Measurements from ENCODE around the gene ENTPD1.

The ENTPD1 gene

GRCh38 chr10:95820363-95820762 is 64.4 kb downstream of the ENTPD1 start:
- H3K9me3 ChIP-seq (ENCODE audit: control insufficient read depth, insufficient read depth, low read length): no peaks in the 10 kb centered on the region
- no peak overlapping the region for H3K9ac ChIP-seq (ENCODE audit: low read depth, low read length)
- H3K27me3 ChIP-seq (ENCODE audit: control insufficient read depth, insufficient read depth, low read length): no peaks in the 10 kb centered on the region
- H3K36me3 ChIP-seq (ENCODE audit: control insufficient read depth, insufficient read depth, low read length): no peaks in the 10 kb centered on the region
- H3K4me3 ChIP-seq (ENCODE audit: low read depth, low read length): no peak overlapping the region
- H3K4me1 ChIP-seq (ENCODE audit: control insufficient read depth, insufficient read depth, low read length): no peaks in the 10 kb centered on the region

GRCh38 chr10:95821720-95822119 is 65.8 kb downstream of the ENTPD1 start:
- H3K4me1 ChIP-seq (ENCODE audit: control insufficient read depth, insufficient read depth, low read length): no peaks in the 10 kb centered on the region

GRCh38 chr10:95830044-95830443 is 74.1 kb downstream of the ENTPD1 start:
- no peak overlapping the region for H3K9ac ChIP-seq (ENCODE audit: low read depth, low read length)
- no peaks in the 10 kb centered on the region for H3K36me3 ChIP-seq (ENCODE audit: control insufficient read depth, insufficient read depth, low read length)
- H3K4me1 ChIP-seq (ENCODE audit: control insufficient read depth, insufficient read depth, low read length): no peaks in the 10 kb centered on the region
- no peaks in the 10 kb centered on the region for H3K27me3 ChIP-seq (ENCODE audit: control insufficient read depth, insufficient read depth, low read length)
- no peak overlapping the region for H3K4me3 ChIP-seq (ENCODE audit: low read depth, low read length)
- no peaks in the 10 kb centered on the region for H3K9me3 ChIP-seq (ENCODE audit: control insufficient read depth, insufficient read depth, low read length)

More at GRCh38 chr10:95821720-95822119, 65.8 kb downstream of the ENTPD1 start:
- Histone ChIP-seq H3K36me3 (ENCODE audit: control insufficient read depth, insufficient read depth, low read length) (no peaks in the 10 kb centered on the region), H3K9me3 (ENCODE audit: control insufficient read depth, insufficient read depth, low read length) (no peaks in the 10 kb centered on the region), H3K27me3 (ENCODE audit: control insufficient read depth, insufficient read depth, low read length) (no peaks in the 10 kb centered on the region), H3K9ac (ENCODE audit: low read depth, low read length) (no peak overlapping the region), H3K4me3 (ENCODE audit: low read depth, low read length) (no peak overlapping the region)

GRCh38 chr10:95831076-95831475 is 75.1 kb downstream of the ENTPD1 start:
- no peaks in the 10 kb centered on the region for H3K4me1 ChIP-seq (ENCODE audit: control insufficient read depth, insufficient read depth, low read length)
- H3K36me3 ChIP-seq (ENCODE audit: control insufficient read depth, insufficient read depth, low read length): no peaks in the 10 kb centered on the region
- H3K9ac ChIP-seq (ENCODE audit: low read depth, low read length): no peak overlapping the region
- no peaks in the 10 kb centered on the region for H3K27me3 ChIP-seq (ENCODE audit: control insufficient read depth, insufficient read depth, low read length)
- H3K9me3 ChIP-seq (ENCODE audit: control insufficient read depth, insufficient read depth, low read length): no peaks in the 10 kb centered on the region
- H3K4me3 ChIP-seq (ENCODE audit: low read depth, low read length): no peak overlapping the region

- no peaks in the 10 kb centered on the region for H3K9me3 ChIP-seq (ENCODE audit: control insufficient read depth, insufficient read depth, low read length)
- H3K36me3 ChIP-seq (ENCODE audit: control insufficient read depth, insufficient read depth, low read length): no peaks in the 10 kb centered on the region
- no peak overlapping the region for H3K9ac ChIP-seq (ENCODE audit: low read depth, low read length)
- no peaks in the 10 kb centered on the region for H3K27me3 ChIP-seq (ENCODE audit: control insufficient read depth, insufficient read depth, low read length)
- H3K4me3 ChIP-seq (ENCODE audit: low read depth, low read length): no peak overlapping the region
- H3K4me1 ChIP-seq (ENCODE audit: control insufficient read depth, insufficient read depth, low read length): no peaks in the 10 kb centered on the region
Measured at GRCh38 chr10:95831515-95831914, 75.6 kb downstream of the ENTPD1 start.

GRCh38 chr10:95832216-95833041 is 76.5 kb downstream of the ENTPD1 start:
- H3K9me3 ChIP-seq (ENCODE audit: control insufficient read depth, insufficient read depth, low read length): no peaks in the 10 kb centered on the region
- no peaks in the 10 kb centered on the region for H3K27me3 ChIP-seq (ENCODE audit: control insufficient read depth, insufficient read depth, low read length)
- no peaks in the 10 kb centered on the region for H3K4me1 ChIP-seq (ENCODE audit: control insufficient read depth, insufficient read depth, low read length)
- H3K36me3 ChIP-seq (ENCODE audit: control insufficient read depth, insufficient read depth, low read length): no peaks in the 10 kb centered on the region
- H3K9ac ChIP-seq (ENCODE audit: low read depth, low read length): no peak overlapping the region
- H3K4me3 ChIP-seq (ENCODE audit: low read depth, low read length): no peak overlapping the region

GRCh38 chr10:95833042-95833610 is 77.2 kb downstream of the ENTPD1 start:
- H3K9ac ChIP-seq (ENCODE audit: low read depth, low read length): no peak overlapping the region
- no peaks in the 10 kb centered on the region for H3K4me1 ChIP-seq (ENCODE audit: control insufficient read depth, insufficient read depth, low read length)
- no peaks in the 10 kb centered on the region for H3K27me3 ChIP-seq (ENCODE audit: control insufficient read depth, insufficient read depth, low read length)
- no peak overlapping the region for H3K4me3 ChIP-seq (ENCODE audit: low read depth, low read length)
- no peaks in the 10 kb centered on the region for H3K36me3 ChIP-seq (ENCODE audit: control insufficient read depth, insufficient read depth, low read length)
- H3K9me3 ChIP-seq (ENCODE audit: control insufficient read depth, insufficient read depth, low read length): no peaks in the 10 kb centered on the region

- H3K9me3 ChIP-seq (ENCODE audit: control insufficient read depth, insufficient read depth, low read length): no peaks in the 10 kb centered on the region
- no peak overlapping the region for H3K4me3 ChIP-seq (ENCODE audit: low read depth, low read length)
- H3K36me3 ChIP-seq (ENCODE audit: control insufficient read depth, insufficient read depth, low read length): no peaks in the 10 kb centered on the region
- no peaks in the 10 kb centered on the region for H3K27me3 ChIP-seq (ENCODE audit: control insufficient read depth, insufficient read depth, low read length)
- no peak overlapping the region for H3K9ac ChIP-seq (ENCODE audit: low read depth, low read length)
- H3K4me1 ChIP-seq (ENCODE audit: control insufficient read depth, insufficient read depth, low read length): no peaks in the 10 kb centered on the region
Measured at GRCh38 chr10:95834406-95834805, 78.4 kb downstream of the ENTPD1 start.

GRCh38 chr10:95835149-95835860 is 79.3 kb downstream of the ENTPD1 start:
- no peak overlapping the region for H3K4me3 ChIP-seq (ENCODE audit: low read depth, low read length)
- no peak overlapping the region for H3K9ac ChIP-seq (ENCODE audit: low read depth, low read length)
- H3K36me3 ChIP-seq (ENCODE audit: control insufficient read depth, insufficient read depth, low read length): no peaks in the 10 kb centered on the region
- no peaks in the 10 kb centered on the region for H3K4me1 ChIP-seq (ENCODE audit: control insufficient read depth, insufficient read depth, low read length)
- no peaks in the 10 kb centered on the region for H3K9me3 ChIP-seq (ENCODE audit: control insufficient read depth, insufficient read depth, low read length)
- no peaks in the 10 kb centered on the region for H3K27me3 ChIP-seq (ENCODE audit: control insufficient read depth, insufficient read depth, low read length)

- Histone ChIP-seq H3K4me1 (ENCODE audit: control insufficient read depth, insufficient read depth, low read length) (no peaks in the 10 kb centered on the region), H3K9me3 (ENCODE audit: control insufficient read depth, insufficient read depth, low read length) (no peaks in the 10 kb centered on the region), H3K4me3 (ENCODE audit: low read depth, low read length) (no peak overlapping the region), H3K27me3 (ENCODE audit: control insufficient read depth, insufficient read depth, low read length) (no peaks in the 10 kb centered on the region), H3K36me3 (ENCODE audit: control insufficient read depth, insufficient read depth, low read length) (no peaks in the 10 kb centered on the region), H3K9ac (ENCODE audit: low read depth, low read length) (no peak overlapping the region)
Measured at GRCh38 chr10:95835911-95836310, 79.9 kb downstream of the ENTPD1 start.

- Histone ChIP-seq H3K9ac (ENCODE audit: low read depth, low read length) (no peak overlapping the region), H3K27me3 (ENCODE audit: control insufficient read depth, insufficient read depth, low read length) (no peaks in the 10 kb centered on the region), H3K4me1 (ENCODE audit: control insufficient read depth, insufficient read depth, low read length) (no peaks in the 10 kb centered on the region), H3K36me3 (ENCODE audit: control insufficient read depth, insufficient read depth, low read length) (no peaks in the 10 kb centered on the region), H3K9me3 (ENCODE audit: control insufficient read depth, insufficient read depth, low read length) (no peaks in the 10 kb centered on the region), H3K4me3 (ENCODE audit: low read depth, low read length) (no peak overlapping the region)
Measured at GRCh38 chr10:95836610-95837355, 80.8 kb downstream of the ENTPD1 start.

Data from iPS-15b (cell line).